ENCODE results near the gene MAP2K3. TPM values are rescaled to one million over a fixed set of nuclear protein-coding genes. Genes with fewer than 3 reads are reported as not detected.
A peak's percentile ranks its signal among the peaks of the same experiment; 100 is the strongest.

Gene MAP2K3
- polyA plus RNA-seq (5.3 and 8.8 TPM in 2 replicates), polyA minus RNA-seq (3.7 and 5.2 TPM in 2 replicates)

GRCh38 chr17:21284319-21285163, at the start of gene MAP2K3:
Gene MAP2K3 (plus strand): TSS chr17:21284711. CDS start chr17:21284921, 210 bp downstream.
- H3K36me3 ChIP-seq (ENCODE audit: insufficient read depth, low read length) = no peaks in the 10 kb centered on the region
- H3K79me2 ChIP-seq (replicated peaks; ENCODE audit: insufficient read depth, low read length) = peaks cover 26% of the 10 kb centered on the region
- H3K4me2 ChIP-seq (ENCODE audit: low read length) = peak within 1 kb of the TSS; percentile 77
- no peaks in the 10 kb centered on the region for H3K9me3 ChIP-seq (ENCODE audit: low read length)
- H3K4me3 ChIP-seq (ENCODE audit: low read length) = peak within 1 kb of the TSS; percentile 93
- no peaks in the 10 kb centered on the region for H3K27me3 ChIP-seq (ENCODE audit: insufficient read depth, low read depth, low read length)
- no peaks in the 10 kb centered on the region for H3F3A ChIP-seq (ENCODE audit: insufficient read depth, low read length, poor library complexity, severe bottlenecking)
- TF ChIP-seq MXI1 (conservative IDR thresholded peaks at IDR 0.05; ENCODE audit: poor library complexity, severe bottlenecking) (peak; percentile 78), REST (IDR thresholded peaks at IDR 0.05; ENCODE audit: borderline replicate concordance) (peak; percentile 61), TAF1 (IDR thresholded peaks at IDR 0.05; ENCODE audit: low read depth) (peak; percentile 67), CTCF (IDR thresholded peaks at IDR 0.05; ENCODE audit: poor library complexity, severe bottlenecking) (no peak), EP300 (conservative IDR thresholded peaks at IDR 0.05; ENCODE audit: poor library complexity, severe bottlenecking) (peak; percentile 9), SMC3 (conservative IDR thresholded peaks at IDR 0.05; ENCODE audit: poor library complexity) (peak; percentile 26), POLR2AphosphoS5 (IDR thresholded peaks at IDR 0.05) (peak; percentile 67), RAD21 (conservative IDR thresholded peaks at IDR 0.05) (no peak)
- H3K27ac ChIP-seq (ENCODE audit: low read length) = no peak within 1 kb of the TSS
- H3K9me2 ChIP-seq (ENCODE audit: insufficient read depth, low read length) = no peaks in the 10 kb centered on the region
- no peaks in the 10 kb centered on the region for H4K20me1 ChIP-seq (ENCODE audit: insufficient read depth)
- H3K9ac ChIP-seq (ENCODE audit: low read length) = peak within 1 kb of the TSS; percentile 71
- peak within 1 kb of the TSS; percentile 45 for H2AFZ ChIP-seq (ENCODE audit: low read depth, low read length)

GRCh38 chr17:21235921-21236320, 48.6 kb upstream of the MAP2K3 start:
- H3K4me3 ChIP-seq (ENCODE audit: low read length) = no peak overlapping the region
- H3K79me2 ChIP-seq (replicated peaks; ENCODE audit: insufficient read depth, low read length) = no peaks in the 10 kb centered on the region
- no peak for TF ChIP-seq RAD21 (conservative IDR thresholded peaks at IDR 0.05)
- no peak for TF ChIP-seq SMC3 (conservative IDR thresholded peaks at IDR 0.05; ENCODE audit: poor library complexity)
- no peak for TF ChIP-seq TAF1 (IDR thresholded peaks at IDR 0.05; ENCODE audit: low read depth)
- TF ChIP-seq REST (IDR thresholded peaks at IDR 0.05; ENCODE audit: borderline replicate concordance) = no peak
- no peak for TF ChIP-seq POLR2AphosphoS5 (IDR thresholded peaks at IDR 0.05)
- TF ChIP-seq EP300 (conservative IDR thresholded peaks at IDR 0.05; ENCODE audit: poor library complexity, severe bottlenecking) = no peak
- TF ChIP-seq MXI1 (conservative IDR thresholded peaks at IDR 0.05; ENCODE audit: poor library complexity, severe bottlenecking) = no peak
- TF ChIP-seq EZH2 (IDR thresholded peaks at IDR 0.05; ENCODE audit: borderline replicate concordance, insufficient read depth, low read length, poor library complexity, severe bottlenecking) = no peak
- no peak for TF ChIP-seq CTCF (IDR thresholded peaks at IDR 0.05; ENCODE audit: poor library complexity, severe bottlenecking)
- no peak overlapping the region for H3K27ac ChIP-seq (ENCODE audit: low read length)
- no peaks in the 10 kb centered on the region for H4K20me1 ChIP-seq (ENCODE audit: insufficient read depth)
- no peak overlapping the region for H3K4me2 ChIP-seq (ENCODE audit: low read length)
- no peak overlapping the region for H3K9ac ChIP-seq (ENCODE audit: low read length)
- no peak overlapping the region for H2AFZ ChIP-seq (ENCODE audit: low read depth, low read length)
- no peaks in the 10 kb centered on the region for H3K27me3 ChIP-seq (ENCODE audit: insufficient read depth, low read depth, low read length)
- H3K9me2 ChIP-seq (ENCODE audit: insufficient read depth, low read length) = no peaks in the 10 kb centered on the region
- H3F3A ChIP-seq (ENCODE audit: insufficient read depth, low read length, poor library complexity, severe bottlenecking) = no peaks in the 10 kb centered on the region
- H3K36me3 ChIP-seq (ENCODE audit: insufficient read depth, low read length) = no peaks in the 10 kb centered on the region
- H3K9me3 ChIP-seq (ENCODE audit: low read length) = no peaks in the 10 kb centered on the region

Measured in neural cell (in vitro differentiated cells).